Stimulated activated CD8-positive, alpha-beta memory T cell treated with anti-CD3 and anti-CD28 coated beads, Interleukin-12 subunit alpha, Interleukin-12 subunit beta, amount 100 ng/mL, for 4 hours (primary cell): ENCODE measurements around the gene NOTCH1.

ENCODE experiments used
- DNase-seq: peaks from one replicate; pipeline ENCODE4 v3.0.0-alpha.2; 2020; ENCODE audit warnings: low read depth

NOTCH1 gene

DNA sequence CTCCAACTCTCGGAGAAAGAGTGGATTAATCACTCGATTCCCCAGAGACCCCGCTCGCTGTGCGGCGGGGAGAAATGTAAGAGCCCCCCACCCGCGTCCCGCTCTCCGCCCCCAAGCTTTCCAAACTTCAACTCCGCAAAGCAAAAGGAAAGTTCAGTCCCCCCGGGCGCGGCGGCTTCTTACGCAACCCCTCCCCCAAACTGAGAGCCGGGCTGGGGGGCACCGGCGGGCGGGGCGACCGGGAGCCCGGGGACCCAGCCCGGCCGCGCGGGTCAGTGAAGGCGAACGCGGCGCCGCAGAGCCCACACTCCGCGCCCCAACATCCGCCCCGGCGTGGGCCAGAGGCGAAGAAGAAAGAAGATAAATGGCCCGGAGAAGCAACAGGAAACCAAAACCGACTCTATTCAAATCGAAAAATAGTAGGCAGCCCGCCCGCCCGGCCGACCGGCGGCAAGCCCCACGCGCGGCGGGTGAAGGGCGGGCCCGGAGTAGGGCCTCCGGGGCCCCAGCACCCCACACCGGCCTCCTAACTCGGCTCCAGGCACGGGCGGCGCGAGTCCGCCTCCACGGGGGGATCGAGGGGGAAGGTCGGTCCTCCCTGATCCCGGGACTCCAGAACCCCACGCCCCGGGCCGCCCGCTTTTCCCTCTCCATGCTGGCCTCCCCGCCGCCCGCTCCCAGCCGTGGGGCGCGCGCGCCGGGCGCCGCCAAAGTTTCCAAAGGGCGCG lies 720 bp downstream of the NOTCH1 start:
- peak; percentile 49 for DNase-seq

DNA sequence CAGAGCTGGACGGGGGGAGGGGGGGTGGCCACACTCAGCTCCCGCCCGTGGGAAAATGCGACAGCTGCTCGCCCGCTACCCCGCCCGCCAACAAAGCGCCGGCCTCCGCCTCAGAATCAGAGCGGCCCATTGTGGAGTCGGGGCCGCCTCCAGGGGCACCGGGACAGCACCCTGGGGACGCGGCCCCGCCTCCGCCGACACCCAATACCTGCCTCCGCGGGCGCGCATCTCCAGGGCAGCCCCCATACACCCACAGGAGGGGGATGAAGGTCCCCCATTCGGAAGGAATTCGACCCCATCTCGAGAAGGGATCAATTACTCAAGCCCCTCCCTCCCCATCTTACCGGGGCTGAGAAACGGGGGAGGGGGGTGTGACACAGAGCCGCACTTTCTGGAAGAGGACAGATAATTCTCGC lies 1.3 kb downstream of the NOTCH1 start:
- DNase-seq = peak; percentile 47

DNA sequence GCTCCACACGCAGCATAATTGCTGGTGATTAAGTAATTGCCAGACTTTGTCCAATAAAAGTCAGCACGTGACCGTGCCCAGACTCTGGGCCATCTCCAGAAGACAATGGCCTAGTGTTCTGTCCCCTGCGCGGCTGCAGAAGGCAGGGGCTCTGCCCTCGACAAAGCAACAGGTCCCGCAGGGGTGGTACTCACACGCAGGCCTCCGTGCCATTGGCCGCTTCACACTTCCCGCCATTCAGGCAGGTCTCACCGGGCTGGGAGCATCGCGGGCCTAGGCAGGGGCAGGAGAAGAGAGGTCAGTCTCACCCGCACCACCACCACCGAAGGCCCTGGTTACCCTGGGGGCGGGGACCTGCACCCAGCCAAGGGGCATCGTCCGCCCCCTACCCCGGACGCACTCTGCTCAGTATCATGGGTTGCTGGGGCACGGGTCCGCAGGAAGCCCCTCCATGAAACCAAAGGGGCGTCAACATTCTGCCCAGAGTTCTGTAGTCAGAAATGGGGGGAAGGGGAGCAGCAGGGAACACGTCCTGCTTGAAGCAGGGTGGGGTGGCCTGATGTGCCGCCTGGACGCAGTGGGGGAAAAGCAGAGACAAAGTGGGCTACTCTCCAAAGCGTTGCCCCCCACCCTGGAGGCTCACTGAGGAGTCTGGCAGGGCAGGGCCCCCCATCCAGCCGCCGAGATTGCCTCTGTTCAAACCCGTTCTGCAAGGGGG lies 1.9 kb downstream of the NOTCH1 start:
- DNase-seq = no peak

DNA sequence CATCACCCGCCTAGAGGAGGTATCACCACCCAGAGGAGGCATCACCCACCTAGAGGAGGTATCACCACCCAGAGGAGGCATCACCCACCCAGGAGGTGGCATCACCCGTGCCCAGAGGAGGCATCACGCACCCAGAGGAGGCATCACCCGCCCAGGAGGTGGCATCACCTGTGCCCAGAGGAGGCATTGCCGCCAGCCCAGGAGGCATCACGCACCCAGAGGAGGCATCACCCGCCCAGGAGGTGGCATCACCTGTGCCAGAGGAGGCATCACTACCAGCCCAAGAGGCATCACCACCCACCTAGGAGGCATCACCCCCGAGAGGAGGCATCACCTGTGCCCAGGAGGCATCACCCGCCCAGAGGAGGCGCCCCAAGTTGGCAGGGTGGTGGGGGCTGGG lies 2.6 kb downstream of the NOTCH1 start:
- DNase-seq = no peak

DNA sequence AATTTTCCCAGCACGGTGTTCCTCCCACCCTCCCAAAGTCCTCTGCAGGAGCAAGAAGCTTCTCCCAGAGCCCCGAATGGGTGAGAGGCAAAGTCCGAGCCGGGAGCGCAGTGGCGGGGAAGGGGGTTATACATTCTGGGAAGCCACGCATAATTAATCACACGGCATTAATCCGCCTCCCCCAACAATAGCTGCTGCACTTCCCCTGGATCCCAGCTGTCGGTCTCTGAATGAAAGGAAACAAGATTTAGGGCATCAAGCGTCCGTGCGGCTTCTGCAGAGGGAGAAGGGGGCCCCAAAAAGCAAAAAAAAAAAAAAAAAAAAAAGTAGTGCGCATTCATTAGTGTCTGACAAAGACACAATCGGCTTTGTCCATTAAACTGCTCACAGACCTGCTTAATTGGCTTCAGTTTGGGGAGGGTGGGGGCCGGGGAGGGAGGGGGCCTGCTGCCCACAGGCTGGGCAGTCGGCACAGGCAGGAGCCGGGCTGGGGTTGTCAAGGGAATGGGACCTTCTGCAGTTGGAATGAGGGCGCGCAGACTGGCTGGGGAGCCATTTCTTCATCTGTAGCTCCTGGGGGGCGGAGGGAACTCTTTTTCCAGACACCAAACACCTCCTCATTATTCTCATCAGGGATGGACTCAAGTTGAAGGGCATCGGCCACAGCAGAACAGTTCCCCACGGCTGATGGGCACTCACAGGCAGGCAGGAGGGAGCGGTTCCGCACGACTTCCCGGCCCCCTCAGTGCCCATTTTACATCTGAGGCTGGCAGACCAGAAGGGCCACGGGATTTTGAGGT lies 3.4 kb downstream of the NOTCH1 start:
- DNase-seq = no peak

DNA sequence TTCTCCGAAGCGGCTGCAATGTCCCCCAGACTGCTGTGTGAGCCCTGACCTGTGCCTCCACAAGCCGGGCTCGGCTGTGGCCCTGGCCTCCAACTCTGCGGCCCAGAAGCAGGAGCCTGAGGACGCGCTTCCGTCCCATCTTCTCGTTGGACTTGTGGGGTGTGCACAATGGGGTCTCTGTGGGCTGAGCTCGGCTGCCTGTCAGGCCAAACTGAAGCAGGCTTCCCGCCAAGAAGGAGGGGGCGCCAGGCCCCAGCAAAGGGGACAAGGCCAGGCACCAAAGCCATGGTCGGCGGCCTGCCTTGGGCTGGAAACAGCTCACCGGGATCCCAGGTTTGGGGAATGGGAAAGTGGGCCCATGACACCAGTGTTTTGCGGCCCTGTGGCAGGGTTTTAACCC lies 4.1 kb downstream of the NOTCH1 start:
- no peak for DNase-seq

DNA sequence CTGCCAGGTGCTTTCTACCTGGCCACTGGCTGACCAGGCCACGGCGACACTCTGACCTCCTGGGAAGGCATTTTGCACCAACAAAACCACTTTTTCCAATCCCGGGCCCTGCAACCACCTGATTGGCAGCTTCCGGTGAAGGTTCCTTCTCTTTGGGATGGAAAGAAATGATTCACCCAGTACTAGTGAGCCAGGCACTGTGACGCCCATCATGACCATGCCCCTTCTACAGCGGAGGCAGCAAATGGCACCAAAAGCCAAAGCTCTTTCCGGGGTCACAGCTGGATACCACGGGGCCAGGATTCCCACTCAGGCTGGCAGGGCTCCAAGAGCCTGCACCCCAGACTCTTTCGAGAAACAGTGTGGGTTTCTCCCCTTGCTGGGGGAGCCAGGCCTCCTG lies 4.7 kb downstream of the NOTCH1 start:
- no peak for DNase-seq

DNA sequence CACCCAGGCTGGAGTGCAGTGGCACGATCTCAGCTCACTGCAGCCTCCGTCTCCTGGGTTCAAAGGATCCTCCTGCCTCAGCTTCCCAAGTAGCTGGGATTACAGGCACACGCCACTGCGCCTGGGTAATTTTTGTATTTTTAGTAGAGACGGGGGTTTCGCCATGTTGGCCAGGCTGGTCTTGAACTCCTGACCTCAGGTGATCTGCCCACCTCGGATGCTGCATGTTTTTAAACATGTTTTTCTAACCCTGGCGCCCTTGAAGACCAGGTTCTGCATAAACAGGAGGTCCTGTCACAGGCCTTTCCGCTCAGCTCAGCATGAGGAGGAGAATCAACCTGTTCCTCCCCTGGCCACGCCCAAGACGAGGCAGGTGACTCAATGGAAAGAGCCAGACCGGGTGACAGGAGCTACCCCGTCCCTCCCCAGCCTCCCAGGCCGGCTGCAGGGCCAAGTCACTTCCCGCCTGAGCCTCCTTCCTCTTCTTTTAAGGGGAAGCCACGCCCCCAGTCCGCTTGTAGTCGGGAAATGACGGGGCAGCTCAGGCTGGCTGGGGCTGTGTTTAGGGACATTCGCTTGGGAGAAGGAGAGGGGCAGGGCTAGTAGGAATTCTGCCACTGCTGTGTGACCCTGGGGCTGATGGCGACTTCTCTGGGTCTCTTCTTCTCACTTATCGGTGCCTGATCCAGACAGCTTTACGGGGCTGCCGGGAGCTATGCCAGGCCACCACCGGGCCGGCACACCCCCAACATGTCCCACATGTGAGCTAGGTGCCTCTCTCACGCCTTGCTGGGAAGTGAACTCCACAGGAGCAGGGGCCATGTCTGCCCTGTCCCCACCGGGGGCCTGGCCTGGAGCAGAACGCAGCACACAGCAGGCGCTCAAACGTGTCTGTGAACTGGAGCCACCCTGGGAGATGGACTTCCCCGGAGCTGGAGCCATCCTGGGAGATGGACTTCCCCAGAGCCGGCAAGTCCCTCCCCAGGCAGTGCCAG lies 6.1 kb downstream of the NOTCH1 start:
- peak; percentile 78 for DNase-seq

DNA sequence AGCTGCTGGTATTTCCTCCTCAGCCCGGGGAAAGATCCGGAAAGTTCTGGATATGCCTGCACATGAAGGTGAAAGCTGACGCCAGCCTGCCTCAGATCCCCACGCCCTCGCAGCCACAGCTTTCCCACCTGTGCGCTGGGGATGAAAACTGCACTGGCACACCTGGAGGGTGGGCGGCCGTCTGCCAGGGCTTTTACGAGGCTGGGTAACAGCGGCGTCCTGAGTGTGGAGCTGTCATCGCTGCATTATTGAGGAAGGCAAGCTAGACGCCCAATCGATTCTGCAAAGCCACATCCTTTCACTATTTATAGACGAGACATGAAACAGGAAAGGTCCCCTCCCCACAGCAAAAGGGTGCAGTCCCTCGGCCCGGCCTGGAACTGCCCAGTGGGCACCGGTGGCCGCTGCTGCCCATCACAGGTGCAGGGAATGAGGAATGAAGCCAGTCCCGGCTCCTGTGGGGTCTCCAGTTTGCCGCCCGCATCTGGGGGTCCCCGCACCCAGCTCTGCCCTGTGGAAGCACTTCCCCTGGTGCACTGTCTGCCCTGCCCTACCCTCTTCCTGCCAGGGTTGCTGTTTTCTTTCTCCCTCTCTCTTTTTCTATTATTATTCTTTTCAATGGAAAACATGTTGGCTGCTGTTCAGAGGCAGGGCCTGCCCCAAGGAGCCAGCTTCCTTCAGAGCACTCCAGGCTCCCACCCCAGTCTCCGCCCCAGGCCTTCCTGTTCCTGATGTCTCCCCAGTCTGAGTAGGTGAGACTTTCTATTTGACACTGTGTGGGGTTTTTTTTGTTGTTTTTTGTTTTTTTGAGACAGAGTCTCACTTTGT lies 7.0 kb downstream of the NOTCH1 start:
- no peak for DNase-seq

DNA sequence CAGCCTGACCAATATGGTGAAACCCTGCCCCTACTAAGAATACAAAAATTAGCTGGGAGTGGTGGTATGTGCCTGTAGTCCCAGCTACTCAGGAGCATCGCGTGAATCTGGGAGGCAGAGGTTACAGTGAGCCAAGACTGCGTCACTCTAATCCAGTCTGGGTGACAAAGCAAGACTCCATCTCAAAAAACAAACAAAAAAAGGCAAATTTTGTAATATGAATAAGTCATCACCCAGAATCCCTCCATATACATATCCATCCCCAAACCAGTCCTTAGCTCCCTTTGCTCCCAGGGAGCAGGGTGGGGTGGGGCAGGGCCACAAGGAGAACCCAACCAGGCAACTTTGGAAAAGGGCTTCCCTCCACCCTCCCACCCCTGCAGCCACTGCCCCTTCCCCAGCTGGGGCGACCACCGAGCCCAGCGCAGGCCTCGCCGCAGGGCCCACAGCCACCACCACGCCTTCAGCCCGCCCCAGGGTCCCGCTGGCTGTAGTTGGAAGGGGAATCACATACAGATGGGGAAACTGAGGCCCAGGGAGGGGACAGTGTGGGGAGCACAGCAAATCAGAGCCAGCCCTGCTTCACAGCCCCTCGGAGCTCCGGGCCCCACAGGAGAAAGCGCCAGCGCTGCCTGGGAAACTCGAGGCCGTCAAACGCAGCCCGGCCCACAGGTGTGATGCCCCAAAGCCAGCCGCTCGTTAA lies 7.8 kb downstream of the NOTCH1 start:
- no peak for DNase-seq

DNA sequence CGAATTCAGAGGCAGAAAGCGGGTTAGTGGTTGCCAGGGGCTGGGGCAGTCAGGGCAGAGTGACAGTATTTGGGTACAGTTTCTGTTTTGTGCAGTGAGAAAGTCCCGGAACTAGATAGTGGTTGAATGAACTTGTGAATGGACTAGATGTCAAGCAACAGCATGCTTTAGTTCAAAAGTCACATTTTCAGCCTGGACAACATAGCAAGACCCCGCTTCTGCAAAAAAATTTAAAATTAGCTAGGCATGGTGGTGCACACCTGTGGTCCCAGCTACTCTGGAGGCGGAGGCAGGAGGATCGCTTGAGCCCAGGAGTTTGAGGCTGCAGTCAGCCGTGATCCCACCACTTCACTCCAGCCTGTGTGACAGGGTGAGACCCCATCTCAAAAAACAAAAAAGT lies 8.4 kb downstream of the NOTCH1 start:
- DNase-seq = no peak

DNA sequence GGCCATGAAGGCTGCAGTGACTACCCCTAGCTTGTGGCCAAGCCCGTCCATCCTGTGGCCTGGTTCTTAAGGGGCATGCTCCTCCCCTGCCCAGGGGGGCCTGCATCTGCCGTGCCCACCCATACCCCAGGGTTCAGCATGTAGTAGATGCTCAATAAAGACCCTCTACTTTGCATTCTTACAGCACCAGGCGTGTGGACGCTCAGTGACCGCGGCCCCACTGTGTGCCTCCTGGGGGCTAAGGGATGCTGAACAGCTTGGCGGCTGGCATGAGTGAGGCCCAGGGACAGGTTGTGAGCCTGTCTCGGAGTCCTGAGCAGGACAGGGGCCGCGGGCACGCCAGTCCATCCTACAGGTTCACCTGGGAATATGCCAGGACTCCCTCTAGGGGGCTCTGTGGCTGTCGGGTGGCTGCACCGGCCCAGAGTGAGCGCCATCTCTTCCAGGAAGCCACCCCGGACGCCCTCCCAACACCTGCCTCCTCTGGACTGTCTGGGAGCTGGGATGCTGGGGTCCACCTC lies 9.1 kb downstream of the NOTCH1 start:
- DNase-seq = no peak

DNA sequence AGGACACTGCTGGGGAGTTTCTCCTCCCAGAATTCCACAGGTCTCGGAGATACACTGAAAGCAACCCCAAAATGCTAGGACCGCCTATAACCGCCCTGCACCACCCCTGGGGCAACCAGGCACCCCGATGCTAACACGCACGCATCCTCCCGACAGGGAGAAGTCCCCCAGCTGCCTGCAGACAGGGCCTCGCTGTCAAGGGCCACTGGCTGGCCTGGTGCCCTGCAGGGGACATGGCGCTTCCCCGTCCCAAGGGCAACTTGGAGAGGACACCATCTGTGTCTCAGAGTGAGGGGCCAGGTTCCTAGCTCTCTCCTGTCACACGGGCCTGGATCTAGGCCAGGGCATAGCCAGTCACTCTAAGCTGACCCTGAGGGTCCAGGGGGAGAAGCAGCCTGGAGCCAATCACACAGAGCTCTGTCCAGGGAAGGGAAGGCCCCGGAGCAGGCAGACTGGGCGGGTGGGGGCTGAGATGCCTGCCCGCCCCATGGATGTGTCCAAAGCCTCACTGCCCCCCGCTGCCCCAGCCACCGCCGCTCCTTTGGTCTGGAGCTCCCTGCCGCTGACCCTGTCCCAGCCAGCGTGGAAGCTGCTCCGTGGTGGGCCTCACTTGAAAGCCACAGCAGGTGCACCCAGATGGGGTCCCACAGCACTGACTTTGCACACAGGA lies 9.7 kb downstream of the NOTCH1 start:
- DNase-seq = no peak

DNA sequence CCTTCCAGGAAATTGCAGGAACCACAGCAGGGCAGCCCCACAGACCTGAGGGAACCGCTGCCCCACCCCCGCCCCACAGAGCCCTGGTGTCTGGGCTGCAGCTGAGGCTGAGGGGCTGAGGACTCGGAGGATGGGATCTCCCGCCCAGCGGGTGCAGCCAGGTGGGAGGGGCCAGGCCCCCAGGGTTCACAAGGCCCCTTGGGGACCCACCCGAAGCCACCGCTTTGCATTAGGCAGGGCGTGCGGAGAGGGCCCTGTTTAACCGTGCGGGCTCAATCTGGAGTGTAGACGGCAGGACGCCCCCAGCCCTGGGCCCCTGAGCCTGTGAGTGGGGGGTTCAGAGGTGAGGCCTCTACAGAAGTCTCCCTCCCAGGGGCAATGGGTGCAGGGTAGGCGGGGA lies 10.8 kb downstream of the NOTCH1 start:
- no peak for DNase-seq

DNA sequence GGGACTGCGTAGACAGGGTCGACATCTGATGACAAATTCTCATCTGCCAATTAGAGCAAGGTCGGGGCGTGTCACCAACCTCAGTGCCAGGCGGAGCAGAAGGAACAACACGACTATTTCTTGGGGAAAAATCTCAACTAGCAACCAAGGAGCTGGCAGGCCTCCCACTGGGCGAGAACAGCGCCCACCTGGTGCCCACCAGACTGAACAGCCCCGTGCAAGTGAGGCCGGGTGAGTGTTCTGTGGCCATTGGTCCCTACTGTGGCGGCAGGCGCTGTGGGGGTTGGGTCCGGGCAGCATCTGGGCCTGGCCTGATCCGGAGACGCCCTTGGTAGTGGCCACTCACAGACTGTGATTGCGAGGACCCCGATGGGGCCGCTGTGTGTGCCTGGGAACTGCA lies 11.5 kb downstream of the NOTCH1 start:
- no peak for DNase-seq

DNA sequence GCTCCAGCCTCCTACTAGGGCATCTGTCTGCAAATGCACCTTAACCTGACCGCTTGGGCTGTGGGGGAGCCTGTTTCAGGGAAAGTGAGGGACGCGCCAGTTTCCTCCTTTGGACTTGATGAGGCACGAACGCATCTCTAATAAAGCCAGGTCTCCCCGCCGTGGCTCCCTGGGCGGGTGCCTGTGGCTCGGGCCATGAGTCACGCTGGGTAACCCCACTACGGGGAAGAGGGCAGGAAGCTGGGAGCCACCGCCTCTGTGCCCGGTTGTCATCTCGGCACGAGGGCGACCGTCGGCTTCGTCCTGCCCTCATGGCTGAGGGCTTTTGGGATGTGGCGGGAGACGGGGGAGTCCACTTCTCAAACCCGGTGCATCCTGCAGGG lies 12.1 kb downstream of the NOTCH1 start:
- peak; percentile 67 for DNase-seq

DNA sequence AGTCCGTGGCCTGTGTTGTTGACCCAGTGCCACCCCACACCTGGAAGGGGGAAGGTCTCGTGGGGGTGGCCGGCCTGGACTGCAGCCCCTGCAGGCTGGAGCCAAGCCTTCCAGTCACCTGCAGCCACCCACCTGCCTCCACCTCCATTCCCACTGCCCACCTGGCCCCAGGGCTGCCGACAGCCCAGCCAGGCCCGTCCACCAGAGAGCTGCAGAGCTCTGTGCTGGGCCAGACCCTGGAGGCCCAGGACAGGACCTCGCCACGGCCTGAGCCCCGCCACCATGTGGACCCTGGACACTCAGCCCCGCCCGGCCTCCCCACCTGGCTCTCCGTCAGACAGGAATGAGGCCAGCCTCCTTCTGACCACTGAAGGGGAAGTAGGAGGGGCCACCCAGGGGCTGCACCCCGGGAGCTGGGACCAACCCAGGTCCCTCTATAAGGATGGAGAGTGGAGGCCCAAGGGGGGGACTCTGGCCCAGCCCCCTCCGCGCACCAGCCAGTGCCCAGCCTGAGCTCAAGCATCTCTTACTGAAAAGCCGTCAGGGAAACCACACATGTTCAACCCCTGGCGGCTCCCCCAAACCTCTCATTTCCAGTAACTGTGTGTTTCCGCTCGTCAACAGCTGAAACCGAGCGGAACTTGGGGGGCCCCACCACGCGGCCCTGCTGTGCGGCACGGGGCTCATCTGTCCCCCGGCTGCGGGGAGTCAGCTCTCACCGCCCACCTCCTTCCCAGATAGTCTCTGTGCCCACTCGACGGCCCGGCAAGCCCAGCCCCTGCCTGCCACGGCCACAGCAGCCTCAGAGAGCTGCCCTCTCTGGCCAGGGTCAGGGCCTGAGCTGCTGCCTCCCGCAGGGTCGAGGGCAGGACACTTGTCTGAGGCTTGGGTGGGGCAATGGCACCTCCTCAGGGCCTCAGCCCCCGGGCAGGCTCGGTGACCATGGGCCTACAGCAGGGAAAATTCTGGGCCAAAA lies 12.8 kb downstream of the NOTCH1 start:
- no peak for DNase-seq
